IMR-90 (cell line): ENCODE results near the gene GLDC. TPM values are rescaled to one million over a fixed set of nuclear protein-coding genes. Genes with fewer than 3 reads are reported as not detected.

ENCODE experiments used
- ATAC-seq: fragments of 200-7000 bp; cut with Tn5 transposase; 2 replicates; pipeline ENCODE4 v1.9.1; 2020; ENCODE audit warnings: low read depth, mild to moderate bottlenecking, moderate library complexity
- BruUV-seq: library from RNA; stranded (reverse); fragments of 400-500 nt; replicated peaks from 2 replicates; lab custom pipeline; 2021; lab: Mats Ljungman, UMichigan
- CTCF ChIA-PET: fragments of 300-600 bp; formaldehyde crosslinking; extraction: SDS; loops from one replicate; lab custom pipeline; 2021; ENCODE audit warnings: antibody characterized with exemption; lab: Yijun Ruan, JAX
- POLR2A ChIA-PET: fragments of 300-600 bp; sonication (Branson Sonifier 250); formaldehyde crosslinking; loops from one replicate; lab custom pipeline; 2022; ENCODE audit warnings: antibody characterized with exemption; ENCODE audit not compliant: unreplicated experiment; lab: Charles Lee
- DNase-seq: peaks from one replicate; pipeline ENCODE4 v3.0.0; 2013
- H2AFZ ChIP-seq: replicated peaks from 2 replicates; pipeline ENCODE3; 2013; ENCODE audit warnings: low read length, mild to moderate bottlenecking; ENCODE audit not compliant: poor library complexity
- H2AK5ac ChIP-seq: 2 replicates; pipeline ENCODE4 v1.6.1; 2013; ENCODE audit warnings: low read depth, low read length, inconsistent platforms
- H2AK9ac ChIP-seq: replicated peaks from 2 replicates; pipeline ENCODE3; 2013; ENCODE audit warnings: mild to moderate bottlenecking, low read depth, low read length, moderate library complexity; ENCODE audit not compliant: poor library complexity
- H2BK120ac ChIP-seq: 2 replicates; pipeline ENCODE4 v1.6.1; 2013; ENCODE audit warnings: low read depth, low read length, inconsistent platforms
- H2BK15ac ChIP-seq: 3 replicates; pipeline ENCODE4 v1.6.1; 2013; ENCODE audit warnings: low read depth, low read length, inconsistent platforms
- H2BK20ac ChIP-seq: 2 replicates; pipeline ENCODE4 v1.6.1; 2013; ENCODE audit warnings: low read depth, mild to moderate bottlenecking, inconsistent platforms, low read length, moderate library complexity
- H2BK5ac ChIP-seq: 2 replicates; pipeline ENCODE4 v1.6.1; 2013; ENCODE audit warnings: mild to moderate bottlenecking, low read depth, low read length, inconsistent platforms; ENCODE audit not compliant: poor library complexity, severe bottlenecking
- H3K14ac ChIP-seq: replicated peaks from 2 replicates; pipeline ENCODE4 v1.6.1; 2013; ENCODE audit warnings: low read depth, low read length, inconsistent platforms
- H3K18ac ChIP-seq: 2 replicates; pipeline ENCODE4 v1.6.1; 2013; ENCODE audit warnings: low read depth, low read length, control low read depth
- H3K23ac ChIP-seq: 2 replicates; pipeline ENCODE4 v1.6.1; 2013; ENCODE audit warnings: low read depth, low read length, inconsistent platforms
- H3K27ac ChIP-seq: 2 replicates; pipeline ENCODE4 v1.5.1; 2013; ENCODE audit warnings: mild to moderate bottlenecking, control low read depth, low read length; ENCODE audit not compliant: insufficient read depth
- H3K27me3 ChIP-seq: 2 replicates; pipeline ENCODE4 v1.6.1; 2013; ENCODE audit warnings: low read length; ENCODE audit not compliant: control insufficient read depth, insufficient read depth
- H3K36me3 ChIP-seq: 2 replicates; pipeline ENCODE4 v1.6.1; 2013; ENCODE audit warnings: low read length, mixed read lengths; ENCODE audit not compliant: control insufficient read depth, insufficient read depth
- H3K4ac ChIP-seq: 2 replicates; pipeline ENCODE4 v1.6.1; 2013; ENCODE audit warnings: low read depth, low read length, inconsistent platforms
- H3K4me1 ChIP-seq: 2 replicates; pipeline ENCODE4 v1.6.1; 2013; ENCODE audit warnings: low read length, mixed read lengths; ENCODE audit not compliant: control insufficient read depth, insufficient read depth
- H3K4me2 ChIP-seq: 2 replicates; pipeline ENCODE4 v1.6.1; 2013; ENCODE audit warnings: low read depth, mild to moderate bottlenecking, control low read depth, low read length, moderate library complexity
- H3K4me3 ChIP-seq: 2 replicates; pipeline ENCODE4 v1.5.1; 2013; ENCODE audit warnings: low read depth, mild to moderate bottlenecking, control low read depth, low read length, moderate library complexity; ENCODE audit not compliant: insufficient read depth
- H3K56ac ChIP-seq: 2 replicates; pipeline ENCODE4 v1.6.1; 2013; ENCODE audit warnings: low read length, inconsistent platforms; ENCODE audit not compliant: insufficient read depth; ENCODE audit errors: extremely low read depth
- H3K79me1 ChIP-seq, 2 experiments: 2 replicates each; pipeline ENCODE4 v1.6.1; 2013; ENCODE audit warnings: low read length in 2 of 2, inconsistent platforms in 1 of 2, low read depth in 1 of 2
- H3K9ac ChIP-seq: 2 replicates; pipeline ENCODE4 v1.6.1; 2013; ENCODE audit warnings: low read depth, low read length, control low read depth
- H3K9me1 ChIP-seq: 2 replicates; pipeline ENCODE4 v1.6.1; 2013; ENCODE audit warnings: low read length, inconsistent platforms; ENCODE audit not compliant: insufficient read depth
- H3K9me3 ChIP-seq: 2 replicates; pipeline ENCODE4 v1.6.1; 2013; ENCODE audit warnings: low read length; ENCODE audit not compliant: control insufficient read depth, insufficient read depth
- H4K20me1 ChIP-seq: 2 replicates; pipeline ENCODE4 v1.6.1; 2013; ENCODE audit warnings: low read length, inconsistent platforms; ENCODE audit not compliant: insufficient read depth
- H4K5ac ChIP-seq: 2 replicates; pipeline ENCODE4 v1.6.1; 2013; ENCODE audit warnings: mild to moderate bottlenecking, low read depth, low read length, control low read depth
- H4K8ac ChIP-seq, 2 experiments: 2 replicates each; pipeline ENCODE4 v1.6.1; 2013; ENCODE audit warnings: low read depth in 2 of 2, low read length in 2 of 2, control low read depth in 1 of 2, inconsistent platforms in 1 of 2
- H4K91ac ChIP-seq: 2 replicates; pipeline ENCODE4 v1.6.1; 2013; ENCODE audit warnings: low read depth, low read length, inconsistent platforms; ENCODE audit not compliant: insufficient read depth
- BHLHE40 ChIP-seq: fragments of 150-350 bp; IDR thresholded peaks from 2 replicates; pipeline ENCODE4 v1.6.1; 2016; ENCODE audit warnings: mild to moderate bottlenecking, low read depth, low read length
- CEBPB ChIP-seq: IDR thresholded peaks from 2 replicates; pipeline ENCODE4 v1.6.1; 2012; ENCODE audit warnings: low read depth, low read length, improper control_type of control experiment
- MAFK ChIP-seq: IDR thresholded peaks from 2 replicates; pipeline ENCODE4 v1.6.1; 2012; ENCODE audit warnings: low read depth, low read length, improper control_type of control experiment
- MXI1 ChIP-seq: IDR thresholded peaks from 2 replicates; pipeline ENCODE4 v1.6.1; 2012; ENCODE audit warnings: low read depth, mild to moderate bottlenecking, low read length, moderate library complexity, borderline replicate concordance
- NFE2L2 ChIP-seq: fragments of 150-350 bp; IDR thresholded peaks from 2 replicates; pipeline ENCODE4 v1.6.1; 2016; ENCODE audit warnings: low read depth, mild to moderate bottlenecking, low read length
- POLR2A ChIP-seq: IDR thresholded peaks from 2 replicates; pipeline ENCODE4 v1.6.1; 2012; ENCODE audit warnings: mild to moderate bottlenecking, low read depth, low read length
- RCOR1 ChIP-seq: IDR thresholded peaks from 2 replicates; pipeline ENCODE4 v1.6.1; 2012; ENCODE audit warnings: mild to moderate bottlenecking, low read length, improper control_type of control experiment; ENCODE audit not compliant: insufficient replicate concordance
- SMC3 ChIP-seq: fragments of 150-350 bp; IDR thresholded peaks from 2 replicates; pipeline ENCODE4 v1.6.1; 2016; ENCODE audit warnings: low read depth, mild to moderate bottlenecking, antibody characterized with exemption, low read length, moderate library complexity
- WGBS, 2 experiments: methylation state at CpG; one replicate each; pipeline versions ENCODE4 v1.1.5 to v1.1.7; 2013; ENCODE audit warnings: missing lambda C conversion rate in 2 of 2; ENCODE audit not compliant: insufficient read length in 1 of 2; ENCODE audit errors: extremely low coverage in 2 of 2; 5-methylcytosine and 5-hydroxymethylcytosine counted together
- dilution Hi-C: fragments of 300-500 bp; cut with HindIII; formaldehyde crosslinking; loops from one replicate; pipeline ENCODE4 v1.14.3; 2018; ENCODE audit warnings: low sequenced_read_pairs; ENCODE audit not compliant: unreplicated experiment
- in situ Hi-C: fragments of 300-500 bp; cut with MboI; formaldehyde crosslinking; loops from 3 replicates; pipeline ENCODE4 v1.14.3; 2019; ENCODE audit warnings: low sequenced_read_pairs, inconsistent platforms, mixed read lengths
- intact Hi-C: fragments of 100-400 bp; cut with micrococcal nuclease; formaldehyde crosslinking; loops from 2 replicates; pipeline ENCODE4 v1.10.0; 2022
- polyA plus RNA-seq, 3 experiments: library from polyadenylated mRNA; depleted of rRNA; stranded (reverse); fragments of >200 nt; gene quantifications; 2 replicates each; pipeline ENCODE4 v1.2.3, GENCODE V29; 2012; ENCODE audit warnings: low replicate concordance in 1 of 3
- total RNA-seq: library from RNA; depleted of rRNA; stranded (reverse); fragments of >200 nt; gene quantifications from 2 replicates; pipeline ENCODE4 v1.2.3, GENCODE V29; 2012
- TF ChIP-seq, protein P1 (sequence below): fragments of 150-350 bp; IDR thresholded peaks from 2 replicates; pipeline ENCODE4 v1.6.1; 2017; ENCODE audit warnings: mild to moderate bottlenecking, antibody characterized with exemption, low read length, low read depth
- TF ChIP-seq, protein P2 (sequence below): conservative IDR thresholded peaks from 2 replicates; pipeline ENCODE4 v1.5.1; 2012; ENCODE audit warnings: mild to moderate bottlenecking, low read depth, low read length, improper control_type of control experiment

The GLDC gene
- total and polyA plus RNA-seq, 2 of the 4 experiments (the other 2 are of a cell fraction) = 0.36 to 0.50 TPM

DNA sequence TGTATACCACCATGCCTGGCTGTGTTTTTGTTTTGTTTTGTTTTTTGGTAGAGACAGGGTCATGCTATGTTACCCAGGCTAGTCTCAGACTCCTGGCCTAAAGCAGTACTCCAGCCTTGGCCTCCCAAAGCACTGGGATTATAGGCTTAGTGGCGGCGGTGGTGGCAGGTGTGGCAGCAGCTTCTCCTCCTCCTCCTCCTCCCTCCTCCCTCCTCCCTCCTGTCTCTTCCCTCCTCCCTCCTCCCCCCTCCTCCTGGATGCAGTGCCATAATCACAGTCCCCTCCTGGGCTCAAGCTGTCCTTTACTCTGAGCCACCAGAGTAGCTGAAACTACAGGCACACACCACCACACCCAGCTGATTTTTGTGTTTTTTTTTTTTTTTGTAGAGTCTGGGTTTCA, 161.3 kb downstream of the GLDC start:
- ATAC-seq = no peak
- Histone ChIP-seq H2BK15ac (no peak overlapping the region), H4K91ac (no peak overlapping the region), H2BK120ac (no peak overlapping the region), H3K4me3 (no peak overlapping the region), H3K4me2 (no peak overlapping the region), H3K18ac (no peak overlapping the region), H2BK20ac (no peak overlapping the region), H3K9ac (no peak overlapping the region), H4K20me1 (no peaks in the 10 kb centered on the region), H3K14ac (no peak overlapping the region), H3K4ac (no peak overlapping the region), H3K27me3 (no peaks in the 10 kb centered on the region), H3K23ac (no peak overlapping the region), H2AFZ (no peak overlapping the region), H2AK9ac (no peak overlapping the region), H2AK5ac (no peak overlapping the region), H4K5ac (no peak overlapping the region), H3K56ac (no peak overlapping the region), H3K9me3 (no peaks in the 10 kb centered on the region), H3K27ac (no peak overlapping the region), H3K9me1 (no peaks in the 10 kb centered on the region), H3K36me3 (peaks cover 26% of the 10 kb centered on the region), H3K4me1 (no peaks in the 10 kb centered on the region), H3K79me1 (peaks cover 8 to 31% of the 10 kb centered on the region in 2 experiments), H4K8ac (no peak overlapping the region), H2BK5ac (no peak overlapping the region)
- BruUV-seq = no TSS peak
- dilution Hi-C loops = no loop called here
- no peak for DNase-seq
- TF ChIP-seq CEBPB (no peak), NFE2L2 (no peak), RCOR1 (no peak), BHLHE40 (no peak), SMC3 (no peak), MXI1 (no peak), POLR2A (no peak), MAFK (no peak)
- TF ChIP-seq, protein P1, sequence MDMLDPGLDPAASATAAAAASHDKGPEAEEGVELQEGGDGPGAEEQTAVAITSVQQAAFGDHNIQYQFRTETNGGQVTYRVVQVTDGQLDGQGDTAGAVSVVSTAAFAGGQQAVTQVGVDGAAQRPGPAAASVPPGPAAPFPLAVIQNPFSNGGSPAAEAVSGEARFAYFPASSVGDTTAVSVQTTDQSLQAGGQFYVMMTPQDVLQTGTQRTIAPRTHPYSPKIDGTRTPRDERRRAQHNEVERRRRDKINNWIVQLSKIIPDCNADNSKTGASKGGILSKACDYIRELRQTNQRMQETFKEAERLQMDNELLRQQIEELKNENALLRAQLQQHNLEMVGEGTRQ = no peak
- TF ChIP-seq, protein P2, sequence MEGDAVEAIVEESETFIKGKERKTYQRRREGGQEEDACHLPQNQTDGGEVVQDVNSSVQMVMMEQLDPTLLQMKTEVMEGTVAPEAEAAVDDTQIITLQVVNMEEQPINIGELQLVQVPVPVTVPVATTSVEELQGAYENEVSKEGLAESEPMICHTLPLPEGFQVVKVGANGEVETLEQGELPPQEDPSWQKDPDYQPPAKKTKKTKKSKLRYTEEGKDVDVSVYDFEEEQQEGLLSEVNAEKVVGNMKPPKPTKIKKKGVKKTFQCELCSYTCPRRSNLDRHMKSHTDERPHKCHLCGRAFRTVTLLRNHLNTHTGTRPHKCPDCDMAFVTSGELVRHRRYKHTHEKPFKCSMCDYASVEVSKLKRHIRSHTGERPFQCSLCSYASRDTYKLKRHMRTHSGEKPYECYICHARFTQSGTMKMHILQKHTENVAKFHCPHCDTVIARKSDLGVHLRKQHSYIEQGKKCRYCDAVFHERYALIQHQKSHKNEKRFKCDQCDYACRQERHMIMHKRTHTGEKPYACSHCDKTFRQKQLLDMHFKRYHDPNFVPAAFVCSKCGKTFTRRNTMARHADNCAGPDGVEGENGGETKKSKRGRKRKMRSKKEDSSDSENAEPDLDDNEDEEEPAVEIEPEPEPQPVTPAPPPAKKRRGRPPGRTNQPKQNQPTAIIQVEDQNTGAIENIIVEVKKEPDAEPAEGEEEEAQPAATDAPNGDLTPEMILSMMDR = no peak
- in situ Hi-C loops = no loop called here
- POLR2A ChIA-PET = no interaction called here
- intact Hi-C loops = no loop called here
- CTCF ChIA-PET = interaction anchor here (0.6 to 1.2 kb wide), 3 partner anchors 9 to 77 kb away, joined by 3 to 4 read pairs (median 4); no protein-coding TSS in a partner anchor
- WGBS, 2 experiments = no CpG with 5 or more reads among the region's 2 CpGs
